ENCODE measurements around the gene CCNO. TPM values are rescaled to one million over a fixed set of nuclear protein-coding genes. Genes with fewer than 3 reads are reported as not detected.

CCNO gene
- total RNA-seq, 1 donor from 2014 or later = 0.19 TPM

DNA sequence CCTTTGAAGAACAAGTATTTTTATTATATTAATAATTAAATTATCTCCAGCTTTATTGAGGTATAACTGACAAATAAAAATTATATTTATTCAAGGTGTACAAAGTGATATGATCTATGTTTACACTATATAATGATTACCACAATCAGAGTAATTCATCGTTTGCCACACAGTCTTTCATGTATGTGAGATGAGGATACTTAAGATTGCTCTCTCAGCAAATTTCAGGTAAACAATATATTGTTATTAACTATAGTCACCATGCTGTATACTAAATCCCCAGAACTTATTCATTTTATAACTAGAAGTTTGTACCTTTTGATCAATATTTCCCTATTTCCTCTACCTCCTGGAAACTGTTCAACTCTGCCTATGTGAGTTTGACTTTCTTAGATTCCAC lies 16.7 kb upstream of the CCNO start:
- TF ChIP-seq, protein P1, sequence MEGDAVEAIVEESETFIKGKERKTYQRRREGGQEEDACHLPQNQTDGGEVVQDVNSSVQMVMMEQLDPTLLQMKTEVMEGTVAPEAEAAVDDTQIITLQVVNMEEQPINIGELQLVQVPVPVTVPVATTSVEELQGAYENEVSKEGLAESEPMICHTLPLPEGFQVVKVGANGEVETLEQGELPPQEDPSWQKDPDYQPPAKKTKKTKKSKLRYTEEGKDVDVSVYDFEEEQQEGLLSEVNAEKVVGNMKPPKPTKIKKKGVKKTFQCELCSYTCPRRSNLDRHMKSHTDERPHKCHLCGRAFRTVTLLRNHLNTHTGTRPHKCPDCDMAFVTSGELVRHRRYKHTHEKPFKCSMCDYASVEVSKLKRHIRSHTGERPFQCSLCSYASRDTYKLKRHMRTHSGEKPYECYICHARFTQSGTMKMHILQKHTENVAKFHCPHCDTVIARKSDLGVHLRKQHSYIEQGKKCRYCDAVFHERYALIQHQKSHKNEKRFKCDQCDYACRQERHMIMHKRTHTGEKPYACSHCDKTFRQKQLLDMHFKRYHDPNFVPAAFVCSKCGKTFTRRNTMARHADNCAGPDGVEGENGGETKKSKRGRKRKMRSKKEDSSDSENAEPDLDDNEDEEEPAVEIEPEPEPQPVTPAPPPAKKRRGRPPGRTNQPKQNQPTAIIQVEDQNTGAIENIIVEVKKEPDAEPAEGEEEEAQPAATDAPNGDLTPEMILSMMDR (IDR thresholded peaks at IDR 0.05; ENCODE audit: unreplicated experiment) = no peak
- H3K36me3 Mint-ChIP-seq (ENCODE audit: insufficient read depth) = peaks cover 2% of the 10 kb centered on the region
- H3K9me3 Mint-ChIP-seq (ENCODE audit: low read depth) = peaks cover 11% of the 10 kb centered on the region
- no peak for DNase-seq (ENCODE audit: low spot score, unreplicated experiment)
- no peak overlapping the region for H3K27ac Mint-ChIP-seq
- H3K27me3 Mint-ChIP-seq = no peaks in the 10 kb centered on the region
- no peaks in the 10 kb centered on the region for H3K4me1 Mint-ChIP-seq (ENCODE audit: low read depth)
- no peak overlapping the region for H3K4me3 Mint-ChIP-seq (ENCODE audit: low read depth)

DNA sequence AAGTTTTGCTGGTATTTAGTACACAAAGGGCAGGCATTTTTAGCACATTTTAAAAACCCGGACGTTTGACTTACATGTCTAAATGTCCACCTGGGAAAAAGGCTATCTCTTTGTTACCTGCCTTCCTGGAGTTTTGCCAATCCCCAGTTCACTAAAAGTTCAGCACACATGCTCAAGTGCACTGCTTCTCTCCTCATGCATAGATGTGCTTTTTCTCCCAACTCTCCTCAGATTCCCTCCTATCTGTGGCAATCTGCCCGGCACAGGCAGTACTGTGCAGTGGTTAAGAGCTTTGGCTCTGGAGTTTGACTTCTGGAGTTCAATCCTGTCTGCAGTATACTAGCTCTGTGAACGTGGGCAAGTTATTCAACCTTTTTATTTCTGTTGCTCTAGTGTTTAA lies 8.3 kb upstream of the CCNO start:
- no peak for DNase-seq (ENCODE audit: low spot score, unreplicated experiment)
- Mint-ChIP-seq H3K27me3 (peaks cover 16% of the 10 kb centered on the region), H3K4me1 (ENCODE audit: low read depth) (no peaks in the 10 kb centered on the region), H3K27ac (no peak overlapping the region), H3K9me3 (ENCODE audit: low read depth) (no peaks in the 10 kb centered on the region), H3K36me3 (ENCODE audit: insufficient read depth) (no peaks in the 10 kb centered on the region), H3K4me3 (ENCODE audit: low read depth) (no peak overlapping the region)
- TF ChIP-seq, protein P1 (IDR thresholded peaks at IDR 0.05; ENCODE audit: unreplicated experiment) = no peak

DNA sequence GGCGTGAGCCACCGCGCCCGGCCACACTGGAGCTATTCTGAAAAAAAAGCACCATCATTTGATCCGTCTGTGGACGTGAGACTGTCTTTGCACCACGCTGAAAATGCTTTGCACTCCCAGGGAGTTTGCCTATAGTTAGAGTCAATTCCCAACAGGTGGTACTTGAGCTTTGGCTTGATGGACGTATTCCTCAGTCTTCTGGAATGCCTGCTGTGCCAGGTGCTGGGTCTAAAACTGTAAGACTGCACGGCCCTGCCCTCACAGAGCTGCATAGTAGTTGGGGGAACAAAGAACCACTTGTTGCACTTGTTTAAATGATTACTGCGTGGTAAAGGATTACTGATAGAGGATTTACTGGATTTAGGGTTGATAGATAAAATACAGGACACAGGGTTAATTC lies 3.4 kb upstream of the CCNO start:
- no peak overlapping the region for H3K4me3 Mint-ChIP-seq (ENCODE audit: low read depth)
- H3K27me3 Mint-ChIP-seq = peaks cover 50% of the 10 kb centered on the region
- H3K9me3 Mint-ChIP-seq (ENCODE audit: low read depth) = no peaks in the 10 kb centered on the region
- TF ChIP-seq, protein P1 (IDR thresholded peaks at IDR 0.05; ENCODE audit: unreplicated experiment) = no peak
- H3K36me3 Mint-ChIP-seq (ENCODE audit: insufficient read depth) = no peaks in the 10 kb centered on the region
- H3K4me1 Mint-ChIP-seq (ENCODE audit: low read depth) = peaks cover 11% of the 10 kb centered on the region
- no peak for DNase-seq (ENCODE audit: low spot score, unreplicated experiment)
- no peak overlapping the region for H3K27ac Mint-ChIP-seq

DNA sequence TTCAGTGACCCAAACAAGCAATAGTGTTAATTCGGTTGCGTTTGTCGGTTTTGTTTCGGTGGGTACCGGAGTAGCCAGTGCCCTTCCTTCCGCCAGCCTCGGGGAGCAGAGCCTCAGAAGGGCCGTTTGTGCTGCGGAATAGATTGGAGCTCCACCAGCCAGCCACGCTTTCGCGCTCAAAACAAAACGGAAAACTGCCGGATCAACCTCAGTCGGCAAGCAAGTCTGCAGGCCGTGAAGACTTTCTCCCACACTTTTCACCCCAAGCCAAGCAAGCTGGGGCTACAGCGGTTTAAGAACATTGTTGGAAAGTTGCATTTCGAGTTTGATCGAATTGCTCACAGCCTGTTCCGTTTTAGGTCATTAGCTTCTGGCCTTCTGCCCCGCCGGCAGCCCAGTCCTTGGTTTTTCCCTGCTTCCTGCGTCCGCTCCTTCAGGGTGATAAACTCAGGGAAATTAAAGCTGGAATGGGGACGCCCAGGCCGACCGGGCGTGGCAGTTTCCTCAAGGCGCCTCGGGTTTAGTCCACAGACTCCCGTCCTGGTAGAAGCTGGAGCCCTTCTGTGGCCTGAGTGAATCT lies 803 bp upstream of the CCNO start:
- no peaks in the 10 kb centered on the region for H3K36me3 Mint-ChIP-seq (ENCODE audit: insufficient read depth)
- peaks cover 14% of the 10 kb centered on the region for H3K4me1 Mint-ChIP-seq (ENCODE audit: low read depth)
- peak overlapping the region; percentile 73 for H3K4me3 Mint-ChIP-seq (ENCODE audit: low read depth)
- no peak for DNase-seq (ENCODE audit: low spot score, unreplicated experiment)
- peaks cover 67% of the 10 kb centered on the region for H3K27me3 Mint-ChIP-seq
- H3K9me3 Mint-ChIP-seq (ENCODE audit: low read depth) = no peaks in the 10 kb centered on the region
- TF ChIP-seq, protein P1 (IDR thresholded peaks at IDR 0.05; ENCODE audit: unreplicated experiment) = no peak
- H3K27ac Mint-ChIP-seq = peak overlapping the region; percentile 73

DNA sequence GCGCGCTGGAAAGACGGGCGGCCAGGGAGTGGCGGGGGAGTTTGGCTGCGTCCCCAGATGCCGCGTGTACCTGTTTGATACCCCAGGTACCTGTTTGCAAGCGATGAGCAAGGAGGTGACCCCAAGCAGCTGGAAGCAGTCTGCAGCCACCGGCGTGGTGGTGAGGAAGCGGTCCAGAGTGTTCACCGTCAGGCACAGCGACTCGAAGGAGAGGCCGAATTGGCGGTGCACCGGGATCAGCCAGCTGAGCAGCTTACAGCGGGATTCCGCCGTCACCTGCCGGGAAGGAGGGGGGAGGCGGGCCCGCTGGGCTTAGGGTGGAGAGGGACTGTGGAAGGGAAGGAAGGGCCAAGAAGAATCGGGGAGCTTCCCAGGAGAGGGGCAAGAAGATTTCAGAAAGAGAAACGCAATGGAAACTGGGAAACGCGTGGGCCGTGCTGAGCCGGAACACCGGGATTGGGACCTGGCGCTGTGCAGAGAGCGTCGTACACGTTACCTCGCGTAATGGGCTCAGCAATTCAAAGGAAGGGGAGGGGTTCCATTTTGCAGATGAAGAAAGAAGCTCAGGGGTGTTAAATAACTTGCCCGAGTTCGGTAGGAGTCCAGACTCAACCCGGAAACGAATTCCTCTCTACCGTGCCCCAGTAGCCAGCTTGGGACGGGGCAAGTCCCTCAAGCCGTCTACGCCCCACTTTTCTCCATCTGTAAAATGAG lies 980 bp downstream of the CCNO start:
- H3K36me3 Mint-ChIP-seq (ENCODE audit: insufficient read depth) = no peaks in the 10 kb centered on the region
- peak; percentile 17 for DNase-seq (ENCODE audit: low spot score, unreplicated experiment)
- peaks cover 80% of the 10 kb centered on the region for H3K27me3 Mint-ChIP-seq
- H3K9me3 Mint-ChIP-seq (ENCODE audit: low read depth) = no peaks in the 10 kb centered on the region
- TF ChIP-seq, protein P1 (IDR thresholded peaks at IDR 0.05; ENCODE audit: unreplicated experiment) = no peak
- peaks cover 20% of the 10 kb centered on the region for H3K4me1 Mint-ChIP-seq (ENCODE audit: low read depth)
- no peak overlapping the region for H3K27ac Mint-ChIP-seq
- peak overlapping the region; percentile 77 for H3K4me3 Mint-ChIP-seq (ENCODE audit: low read depth)
